GM19023 (cell line): ENCODE results near the gene MSI2.

Experiments used
- ATAC-seq: cut with Tn5 transposase; IDR thresholded peaks from one replicate; pipeline ENCODE4 v1.9.1; 2021; ENCODE audit warnings: mild to moderate bottlenecking, moderate library complexity; ENCODE audit not compliant: unreplicated experiment

The MSI2 gene

GRCh38 chr17:57269052-57269451 is 12.7 kb downstream of the MSI2 start:
- no peak for ATAC-seq

- ATAC-seq, result no peak
Observed at GRCh38 chr17:57269598-57270255, 13.4 kb downstream of the MSI2 start.

- ATAC-seq, result no peak
Observed at GRCh38 chr17:57270801-57271245, 14.5 kb downstream of the MSI2 start.

GRCh38 chr17:57271821-57272220 is 15.5 kb downstream of the MSI2 start:
- ATAC-seq, result no peak

GRCh38 chr17:57273490-57273889 is 17.2 kb downstream of the MSI2 start:
- no peak for ATAC-seq

- no peak for ATAC-seq
Observed at GRCh38 chr17:57274162-57274561, 17.8 kb downstream of the MSI2 start.

GRCh38 chr17:57275071-57275764 is 18.9 kb downstream of the MSI2 start:
- no peak for ATAC-seq

- ATAC-seq, result no peak
Observed at GRCh38 chr17:57276621-57277020, 20.3 kb downstream of the MSI2 start.

- no peak for ATAC-seq
Observed at GRCh38 chr17:57277923-57278604, 21.7 kb downstream of the MSI2 start.

GRCh38 chr17:57278740-57279387 is 22.5 kb downstream of the MSI2 start:
- no peak for ATAC-seq

GRCh38 chr17:57279432-57279831 is 23.1 kb downstream of the MSI2 start:
- ATAC-seq, result no peak

- ATAC-seq, result no peak
Observed at GRCh38 chr17:57281887-57282286, 25.6 kb downstream of the MSI2 start.

GRCh38 chr17:57282296-57282695 is 26.0 kb downstream of the MSI2 start:
- no peak for ATAC-seq

- ATAC-seq, result no peak
Observed at GRCh38 chr17:57283203-57283971, 27.1 kb downstream of the MSI2 start.

GRCh38 chr17:57284583-57284982 is 28.3 kb downstream of the MSI2 start:
- no peak for ATAC-seq

GRCh38 chr17:57284984-57285646 is 28.8 kb downstream of the MSI2 start:
- peak; percentile 83 for ATAC-seq

GRCh38 chr17:57285701-57286100 is 29.4 kb downstream of the MSI2 start:
- no peak for ATAC-seq

- ATAC-seq, result no peak
Observed at GRCh38 chr17:57286399-57287105, 30.2 kb downstream of the MSI2 start.

- ATAC-seq, result no peak
Observed at GRCh38 chr17:57288040-57288772, 31.9 kb downstream of the MSI2 start.
